Colonic mucosa (tissue), 4 donors: ENCODE results near the gene ADGRD1. TPM values are rescaled to one million over a fixed set of nuclear protein-coding genes. Genes with fewer than 3 reads are reported as not detected.

ENCODE experiments used
- DNase-seq: peaks from one replicate; pipeline ENCODE4 v3.0.0-alpha.2; 2020
- H3K27ac ChIP-seq: fragments of 200-600 bp; one replicate; pipeline ENCODE4 v1.8.0; 2021
- H3K27me3 ChIP-seq: fragments of 200-600 bp; one replicate; pipeline ENCODE4 v1.8.0; 2021
- H3K36me3 ChIP-seq: fragments of 200-600 bp; one replicate; pipeline ENCODE4 v1.8.0; 2021
- H3K4me1 ChIP-seq: fragments of 200-600 bp; one replicate; pipeline ENCODE4 v1.8.0; 2021; ENCODE audit warnings: mild to moderate bottlenecking
- H3K4me3 ChIP-seq: fragments of 200-600 bp; one replicate; pipeline ENCODE4 v1.8.0; 2021
- H3K9ac ChIP-seq, 2 donors: one replicate each; pipeline ENCODE4 v1.7.0; 2013; ENCODE audit warnings: control low read depth in 2 of 2, low read depth in 2 of 2, low read length in 2 of 2
- H3K9me3 ChIP-seq: fragments of 200-600 bp; one replicate; pipeline ENCODE4 v1.8.0; 2021
- intact Hi-C: fragments of 100-400 bp; cut with DNase I; formaldehyde crosslinking; loops from one replicate; pipeline ENCODE4 v1.14.1; 2022
- total RNA-seq, 2 donors: library from RNA; stranded (reverse); fragmentation: NEBNext Ultra II Directional in 1 of 2; extraction: Animal tissue kit (Norgen Biotek cat#: 25700) in 1 of 2; gene quantifications; one replicate each; pipeline ENCODE4 v1.2.1, GENCODE V29; 2021
- TF ChIP-seq, protein P1 (sequence below): fragments of 200-600 bp; IDR thresholded peaks from one replicate; pipeline ENCODE4 v1.8.0; 2022; ENCODE audit warnings: antibody characterized with exemption, mild to moderate bottlenecking
- donor health status: healthy.
- donor health status: DM: no; HTN: no; CAD: no.
- donor health status: DM: no; HTN: no; CAD: no.

Gene ADGRD1
- total RNA-seq, 2 donors from 2014 or later = 3.5 to 3.6 TPM

DNA sequence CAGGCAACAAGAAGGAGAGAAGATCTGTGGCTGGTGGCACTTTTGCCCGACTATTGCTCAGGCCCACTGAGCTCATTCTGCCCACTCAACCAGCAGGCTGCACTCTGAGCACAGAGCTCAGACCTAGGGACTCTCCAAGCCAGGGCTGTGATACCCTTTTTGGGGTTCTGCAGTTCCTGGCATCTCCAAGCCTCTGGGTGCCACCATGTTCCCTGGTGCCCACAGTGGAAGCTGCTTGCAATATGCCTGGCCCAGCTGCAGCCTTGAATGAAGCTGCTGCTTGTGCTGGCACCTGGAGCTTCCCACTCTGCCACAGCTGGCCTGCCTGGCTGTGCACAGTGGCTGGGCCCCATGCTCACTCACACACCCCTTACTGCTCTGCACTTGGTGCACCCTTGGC is 236.1 kb downstream of the ADGRD1 start:
- Histone ChIP-seq H3K9me3 (no peaks in the 10 kb centered on the region), H3K4me1 (no peaks in the 10 kb centered on the region)
- no peak for DNase-seq

DNA sequence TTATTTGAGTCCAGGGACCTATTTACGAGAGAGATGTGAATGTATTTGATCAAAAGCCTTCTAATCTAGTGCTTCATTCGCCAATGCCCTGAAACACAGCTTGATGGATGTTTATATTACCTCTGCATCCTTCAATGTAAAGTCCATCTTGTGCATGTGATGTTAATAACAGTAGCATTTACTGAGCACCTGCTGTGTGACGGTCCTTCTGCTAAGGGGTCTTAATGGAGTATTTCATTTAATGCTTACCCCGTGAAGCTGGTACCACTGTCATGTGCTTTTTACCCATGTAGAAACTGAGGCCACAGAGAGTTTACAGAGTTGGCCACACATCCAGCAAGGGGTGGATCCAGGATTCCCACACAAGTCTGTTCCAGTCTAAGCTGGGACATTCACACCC is 237.3 kb downstream of the ADGRD1 start:
- Histone ChIP-seq H3K27me3 (no peaks in the 10 kb centered on the region), H3K9me3 (no peaks in the 10 kb centered on the region), H3K36me3 (no peaks in the 10 kb centered on the region), H3K27ac (no peak overlapping the region), H3K4me3 (no peak overlapping the region), H3K9ac (no peak overlapping the region), H3K4me1 (no peaks in the 10 kb centered on the region)
- DNase-seq = no peak
- intact Hi-C loops = no loop called here
- TF ChIP-seq, protein P1, sequence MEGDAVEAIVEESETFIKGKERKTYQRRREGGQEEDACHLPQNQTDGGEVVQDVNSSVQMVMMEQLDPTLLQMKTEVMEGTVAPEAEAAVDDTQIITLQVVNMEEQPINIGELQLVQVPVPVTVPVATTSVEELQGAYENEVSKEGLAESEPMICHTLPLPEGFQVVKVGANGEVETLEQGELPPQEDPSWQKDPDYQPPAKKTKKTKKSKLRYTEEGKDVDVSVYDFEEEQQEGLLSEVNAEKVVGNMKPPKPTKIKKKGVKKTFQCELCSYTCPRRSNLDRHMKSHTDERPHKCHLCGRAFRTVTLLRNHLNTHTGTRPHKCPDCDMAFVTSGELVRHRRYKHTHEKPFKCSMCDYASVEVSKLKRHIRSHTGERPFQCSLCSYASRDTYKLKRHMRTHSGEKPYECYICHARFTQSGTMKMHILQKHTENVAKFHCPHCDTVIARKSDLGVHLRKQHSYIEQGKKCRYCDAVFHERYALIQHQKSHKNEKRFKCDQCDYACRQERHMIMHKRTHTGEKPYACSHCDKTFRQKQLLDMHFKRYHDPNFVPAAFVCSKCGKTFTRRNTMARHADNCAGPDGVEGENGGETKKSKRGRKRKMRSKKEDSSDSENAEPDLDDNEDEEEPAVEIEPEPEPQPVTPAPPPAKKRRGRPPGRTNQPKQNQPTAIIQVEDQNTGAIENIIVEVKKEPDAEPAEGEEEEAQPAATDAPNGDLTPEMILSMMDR = no peak

More for the DNA sequence above, 236.1 kb downstream of the ADGRD1 start:
- Histone ChIP-seq H3K9ac (no peak overlapping the region), H3K27me3 (no peaks in the 10 kb centered on the region), H3K27ac (no peak overlapping the region), H3K36me3 (no peaks in the 10 kb centered on the region), H3K4me3 (no peak overlapping the region)
- intact Hi-C loops = no loop called here
- TF ChIP-seq, protein P1 = no peak

Other genes starting within 250 kb of the ADGRD1 start
- gene RIMBP2, start 237.6 kb upstream of the ADGRD1 start, total RNA-seq = 1 to 10 TPM; 4.8 to 5.6 TPM
- gene STX2, start 114.7 kb upstream of the ADGRD1 start, total RNA-seq = 1 to 10 TPM; 2.1 to 4.8 TPM
- gene RAN, start 81.8 kb upstream of the ADGRD1 start, total RNA-seq = 100 to 1,000 TPM; 374 to 847 TPM